Breast epithelium (tissue), 4 donors: ENCODE data around the gene MAPK8. TPM values are rescaled to one million over a fixed set of nuclear protein-coding genes. Genes with fewer than 3 reads are reported as not detected.

ENCODE experiments used
- DNase-seq, 2 donors: peaks; one replicate each; pipeline ENCODE4 v3.0.0-alpha.2; 2019; ENCODE audit warnings: low spot score in 2 of 2
- H3K27ac ChIP-seq, 2 donors: fragments of 200-600 bp; sonication (generic) in 1 of 2; one replicate each; pipeline ENCODE4 v1.5.1; 2016 to 2019; ENCODE audit warnings: mild to moderate bottlenecking in 1 of 2
- H3K27me3 ChIP-seq, 2 donors: fragments of 200-600 bp; sonication (generic) in 1 of 2; one replicate each; pipeline versions ENCODE4 v1.5.1 to v1.6.0; 2017 to 2019; ENCODE audit warnings: control low read depth in 1 of 2, mild to moderate bottlenecking in 1 of 2
- H3K36me3 ChIP-seq: fragments of 200-600 bp; one replicate; pipeline ENCODE4 v1.5.1; 2019
- H3K4me1 ChIP-seq, 2 donors: fragments of 200-600 bp; sonication (generic); one replicate each; pipeline ENCODE4 v1.5.1; 2016 to 2019; ENCODE audit warnings: control low read depth in 1 of 2
- H3K4me3 ChIP-seq, 3 donors: fragments of 200-600 bp; sonication (generic); 1 replicate in 2 of 3; 2 replicates in 1 of 3; pipeline ENCODE4 v1.5.1; 2016 to 2019; ENCODE audit warnings: mild to moderate bottlenecking in 3 of 3, moderate library complexity in 2 of 3
- H3K9me3 ChIP-seq, 2 donors: fragments of 200-600 bp; sonication (generic) in 1 of 2; one replicate each; pipeline ENCODE4 v1.5.1; 2016 to 2019; ENCODE audit warnings: control low read depth in 1 of 2
- POLR2A ChIP-seq: fragments of 450-650 bp; IDR thresholded peaks from one replicate; pipeline ENCODE4 v1.6.1; 2016; ENCODE audit warnings: antibody characterized with exemption, mild to moderate bottlenecking, moderate library complexity
- POLR2AphosphoS5 ChIP-seq, 3 donors: sonication (generic); formaldehyde crosslinking; IDR thresholded peaks; one replicate each; pipeline ENCODE4 v1.6.1; 2017; ENCODE audit warnings: antibody characterized with exemption in 3 of 3
- intact Hi-C: fragments of 100-400 bp; cut with DNase I; formaldehyde crosslinking; loops from one replicate; pipeline ENCODE4 v1.15.1; 2023; ENCODE audit warnings: low total_unique reads
- total RNA-seq, 3 donors: library from RNA; depleted of rRNA; stranded (reverse); fragments of >200 nt; gene quantifications; one replicate each; pipeline ENCODE4 v1.1.0, GENCODE V29; 2016
- TF ChIP-seq, protein P1 (sequence below), 3 donors: fragments of 450-650 bp; IDR thresholded peaks; one replicate each; pipeline ENCODE4 v1.5.1; 2016 to 2017; ENCODE audit warnings: antibody characterized with exemption in 3 of 3, mild to moderate bottlenecking in 3 of 3, moderate library complexity in 3 of 3

Gene MAPK8
- total RNA-seq = 100 to 1,000 TPM in 1 of 3 donors, 10 to 100 TPM in 2; 52.5 to 108 (median 74.1) TPM

DNA sequence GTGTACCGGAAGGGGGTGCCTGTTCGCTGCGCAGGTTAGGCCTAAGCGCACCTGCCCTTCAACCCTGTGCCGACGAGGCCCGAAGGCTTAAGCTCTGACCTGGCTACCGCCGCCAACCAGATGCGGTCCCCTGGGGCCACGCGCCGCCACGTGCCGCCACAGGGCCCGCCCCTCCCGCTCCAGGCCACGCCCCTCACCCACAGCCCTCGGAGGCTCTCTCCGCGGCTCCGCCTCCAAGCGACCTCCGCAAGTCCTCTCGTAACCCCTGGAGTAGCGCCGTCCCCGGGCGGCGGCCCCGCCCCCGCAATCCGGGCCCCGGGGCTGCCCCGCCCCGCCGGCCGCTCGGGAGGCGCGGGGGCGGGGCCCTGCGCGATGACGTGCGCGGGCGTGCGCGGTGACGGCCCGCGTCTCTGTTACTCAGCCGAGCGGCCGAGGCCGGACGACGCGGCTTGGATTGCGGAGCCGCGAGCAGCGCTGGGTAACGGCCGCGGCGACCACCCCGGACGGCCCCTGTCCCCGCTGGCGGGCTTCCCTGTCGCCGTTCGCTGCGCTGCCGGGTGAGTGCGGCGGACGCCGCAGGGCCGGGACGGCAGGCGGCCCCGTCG is at the start of gene MAPK8:
Gene MAPK8, plus strand, starts transcription at position 413 of the 605 bp plus-strand sequence. CDS start 94,984 bp downstream, outside the sequence.
- peak within 1 kb of the TSS; percentile 85 to 96 (median 92) for H3K4me3 ChIP-seq
- no peaks in the 10 kb centered on the region for H3K27me3 ChIP-seq
- H3K9me3 ChIP-seq = no peaks in the 10 kb centered on the region
- no peaks in the 10 kb centered on the region for H3K4me1 ChIP-seq
- peak within 1 kb of the TSS; percentile 97 to 98 for H3K27ac ChIP-seq
- no peaks in the 10 kb centered on the region for H3K36me3 ChIP-seq
- peak; percentile 79 to 88 for DNase-seq
- intact Hi-C loops = no loop called here
- TF ChIP-seq, protein P1, sequence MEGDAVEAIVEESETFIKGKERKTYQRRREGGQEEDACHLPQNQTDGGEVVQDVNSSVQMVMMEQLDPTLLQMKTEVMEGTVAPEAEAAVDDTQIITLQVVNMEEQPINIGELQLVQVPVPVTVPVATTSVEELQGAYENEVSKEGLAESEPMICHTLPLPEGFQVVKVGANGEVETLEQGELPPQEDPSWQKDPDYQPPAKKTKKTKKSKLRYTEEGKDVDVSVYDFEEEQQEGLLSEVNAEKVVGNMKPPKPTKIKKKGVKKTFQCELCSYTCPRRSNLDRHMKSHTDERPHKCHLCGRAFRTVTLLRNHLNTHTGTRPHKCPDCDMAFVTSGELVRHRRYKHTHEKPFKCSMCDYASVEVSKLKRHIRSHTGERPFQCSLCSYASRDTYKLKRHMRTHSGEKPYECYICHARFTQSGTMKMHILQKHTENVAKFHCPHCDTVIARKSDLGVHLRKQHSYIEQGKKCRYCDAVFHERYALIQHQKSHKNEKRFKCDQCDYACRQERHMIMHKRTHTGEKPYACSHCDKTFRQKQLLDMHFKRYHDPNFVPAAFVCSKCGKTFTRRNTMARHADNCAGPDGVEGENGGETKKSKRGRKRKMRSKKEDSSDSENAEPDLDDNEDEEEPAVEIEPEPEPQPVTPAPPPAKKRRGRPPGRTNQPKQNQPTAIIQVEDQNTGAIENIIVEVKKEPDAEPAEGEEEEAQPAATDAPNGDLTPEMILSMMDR (IDR thresholded peaks at IDR 0.05) = no peak
- peak; percentile 48 to 84 (median 66) for TF ChIP-seq POLR2AphosphoS5 (IDR thresholded peaks at IDR 0.05)
- TF ChIP-seq POLR2A = peak; percentile 53

DNA sequence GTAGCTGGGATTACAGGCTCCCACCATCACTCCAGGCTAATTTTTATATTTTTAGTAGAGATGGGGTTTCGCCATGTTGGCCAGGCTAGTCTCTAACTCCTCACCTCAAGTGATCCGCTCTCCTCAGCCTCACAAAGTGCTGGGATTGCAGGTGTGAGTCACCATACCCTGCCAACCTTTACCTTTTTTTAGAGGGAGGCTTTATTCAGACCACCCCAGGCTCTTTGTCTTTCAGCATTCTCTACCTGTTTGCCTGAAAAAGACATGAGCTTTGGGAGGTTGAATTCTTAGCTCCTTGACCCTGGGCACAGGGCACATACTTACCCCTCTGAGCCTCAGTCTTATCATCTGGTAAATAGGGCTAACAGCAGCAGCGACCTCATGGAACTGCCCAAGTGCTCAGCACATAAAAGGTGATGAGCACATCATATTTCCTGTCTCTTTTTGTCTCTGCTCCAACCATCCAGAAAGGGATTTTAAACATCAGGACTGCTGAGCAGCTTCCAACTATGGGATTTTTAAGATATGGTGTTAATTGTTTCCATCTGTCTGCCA is 49.0 kb upstream of the MAPK8 start:
- intact Hi-C loops = no loop called here
- Histone ChIP-seq H3K4me1 (no peaks in the 10 kb centered on the region), H3K9me3 (no peaks in the 10 kb centered on the region), H3K27ac (no peak overlapping the region), H3K27me3 (no peaks in the 10 kb centered on the region), H3K36me3 (no peaks in the 10 kb centered on the region), H3K4me3 (no peak overlapping the region)
- DNase-seq = no peak
- TF ChIP-seq POLR2A (no peak), POLR2AphosphoS5 (IDR thresholded peaks at IDR 0.05) (no peak)
- TF ChIP-seq, protein P1 (IDR thresholded peaks at IDR 0.05) = no peak

- intact Hi-C loops = no loop called here
- Histone ChIP-seq H3K4me1 (no peaks in the 10 kb centered on the region), H3K36me3 (no peaks in the 10 kb centered on the region), H3K4me3 (no peak overlapping the region), H3K27me3 (no peaks in the 10 kb centered on the region), H3K27ac (no peak overlapping the region), H3K9me3 (no peaks in the 10 kb centered on the region)
- no peak for DNase-seq
- TF ChIP-seq, protein P1 (IDR thresholded peaks at IDR 0.05) = no peak
- TF ChIP-seq POLR2AphosphoS5 (IDR thresholded peaks at IDR 0.05) = no peak
- no peak for TF ChIP-seq POLR2A
Measured at GRCh38 chr10:48258105-48258504, 48.4 kb upstream of the MAPK8 start.

- no peak overlapping the region for H3K27ac ChIP-seq
- intact Hi-C loops = no loop called here
- no peaks in the 10 kb centered on the region for H3K4me1 ChIP-seq
- H3K9me3 ChIP-seq = no peaks in the 10 kb centered on the region
- no peaks in the 10 kb centered on the region for H3K27me3 ChIP-seq
- no peaks in the 10 kb centered on the region for H3K36me3 ChIP-seq
- H3K4me3 ChIP-seq = no peak overlapping the region
- no peak for DNase-seq
- TF ChIP-seq POLR2A (no peak), POLR2AphosphoS5 (IDR thresholded peaks at IDR 0.05) (no peak)
- TF ChIP-seq, protein P1 (IDR thresholded peaks at IDR 0.05) = no peak
Measured at GRCh38 chr10:48266528-48266927, 39.9 kb upstream of the MAPK8 start.

- Histone ChIP-seq H3K27ac (no peak overlapping the region), H3K4me3 (no peak overlapping the region), H3K9me3 (no peaks in the 10 kb centered on the region), H3K27me3 (no peaks in the 10 kb centered on the region), H3K4me1 (no peaks in the 10 kb centered on the region), H3K36me3 (no peaks in the 10 kb centered on the region)
- intact Hi-C loops = no loop called here
- no peak for DNase-seq
- TF ChIP-seq POLR2AphosphoS5 (IDR thresholded peaks at IDR 0.05) (no peak), POLR2A (no peak)
- TF ChIP-seq, protein P1 (IDR thresholded peaks at IDR 0.05) = no peak
Measured at GRCh38 chr10:48271047-48271730, 35.3 kb upstream of the MAPK8 start.
